GM21717 (cell line): Measurements from ENCODE around the gene CAV2.

Source experiments
- ATAC-seq: cut with Tn5 transposase; IDR thresholded peaks from one replicate; pipeline ENCODE4 v1.9.1; 2021; ENCODE audit warnings: mild to moderate bottlenecking, moderate library complexity; ENCODE audit not compliant: unreplicated experiment

The CAV2 gene

GRCh38 chr7:116494472-116494871 is 5.1 kb upstream of the CAV2 start:
- no peak for ATAC-seq

- ATAC-seq: no peak
These were observed 3.8 kb upstream of the CAV2 start for GRCh38 chr7:116495736-116496135.

GRCh38 chr7:116496653-116497052 is 2.9 kb upstream of the CAV2 start:
- no peak for ATAC-seq

DNA sequence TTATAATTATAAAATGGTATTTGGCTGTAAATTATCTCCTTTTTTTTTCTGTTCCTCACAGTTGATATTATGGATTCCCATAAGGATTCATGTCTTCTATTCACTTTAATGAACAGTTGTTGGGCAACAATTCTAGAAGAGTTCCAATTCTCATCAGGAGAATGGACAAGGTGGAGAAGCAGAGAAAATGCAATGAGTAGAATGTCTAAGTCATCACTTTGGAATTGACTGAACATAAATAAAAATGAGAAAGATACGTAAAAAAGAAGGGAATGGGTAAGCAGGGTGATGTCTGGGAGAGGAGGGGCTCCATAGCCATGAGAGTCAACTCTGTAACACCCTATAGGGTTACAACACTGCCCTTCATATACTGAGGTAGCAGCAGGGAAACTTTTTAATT is 1.8 kb upstream of the CAV2 start:
- ATAC-seq: no peak

- ATAC-seq: peak; percentile 63
These were observed 728 bp downstream of the CAV2 start for GRCh38 chr7:116500078-116500853.

DNA sequence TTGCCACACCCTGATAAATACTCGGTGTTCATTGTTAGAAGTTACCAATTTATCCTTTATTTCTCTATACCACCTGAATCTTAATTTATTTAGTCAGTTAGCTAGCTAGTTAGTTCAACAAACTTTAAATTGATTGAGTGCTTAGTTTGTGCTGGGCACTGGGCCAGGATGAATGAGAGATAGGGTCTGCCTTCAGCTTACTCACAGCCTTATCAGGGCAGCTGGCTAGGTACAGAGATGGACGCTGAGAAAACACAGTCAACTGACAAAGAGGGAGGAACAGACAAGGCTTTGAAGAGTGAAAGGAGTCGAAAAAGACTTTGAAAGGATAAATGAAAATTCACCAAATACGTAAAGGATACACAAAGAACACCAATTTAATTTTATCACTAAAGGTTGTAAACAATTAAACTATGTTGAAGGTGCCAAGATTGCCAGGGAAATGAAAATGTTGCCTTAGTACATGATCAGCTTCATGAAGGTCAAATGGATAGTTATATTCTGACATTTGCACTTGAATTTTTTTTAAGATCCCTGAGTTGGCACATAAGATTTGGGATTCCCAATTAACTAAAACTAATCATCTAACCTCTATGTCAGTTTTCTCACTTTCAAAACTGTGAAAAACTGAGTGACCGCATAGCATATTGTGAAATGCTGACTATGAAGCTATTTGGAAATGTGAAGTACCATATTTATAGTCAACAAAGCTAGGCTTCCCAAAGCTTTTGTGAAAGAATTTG is 2.1 kb downstream of the CAV2 start:
- no peak for ATAC-seq

- no peak for ATAC-seq
These were observed 2.9 kb downstream of the CAV2 start for GRCh38 chr7:116502201-116503096.

DNA sequence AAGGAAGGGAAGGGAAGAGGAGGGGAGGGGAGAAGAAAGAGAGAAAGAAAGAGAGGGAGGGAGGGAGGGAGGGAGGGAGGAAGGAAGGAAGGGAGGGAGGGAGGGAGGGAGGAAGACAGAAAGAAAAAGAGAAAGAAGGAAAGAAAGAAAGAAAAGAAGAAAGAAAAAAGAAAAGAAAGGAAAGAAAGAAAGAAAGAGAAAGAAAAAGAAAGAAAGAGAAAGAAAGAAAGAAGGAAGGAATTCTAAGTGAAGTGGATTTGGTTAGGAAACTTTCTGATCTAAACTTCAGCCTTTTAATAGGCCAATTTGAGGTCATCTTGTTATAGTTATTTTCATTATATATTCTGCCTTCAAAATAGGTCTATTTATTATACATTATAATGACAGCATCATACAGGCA is 4.3 kb downstream of the CAV2 start:
- ATAC-seq: no peak

- ATAC-seq: no peak
These were observed 5.7 kb downstream of the CAV2 start for GRCh38 chr7:116505278-116505677.

DNA sequence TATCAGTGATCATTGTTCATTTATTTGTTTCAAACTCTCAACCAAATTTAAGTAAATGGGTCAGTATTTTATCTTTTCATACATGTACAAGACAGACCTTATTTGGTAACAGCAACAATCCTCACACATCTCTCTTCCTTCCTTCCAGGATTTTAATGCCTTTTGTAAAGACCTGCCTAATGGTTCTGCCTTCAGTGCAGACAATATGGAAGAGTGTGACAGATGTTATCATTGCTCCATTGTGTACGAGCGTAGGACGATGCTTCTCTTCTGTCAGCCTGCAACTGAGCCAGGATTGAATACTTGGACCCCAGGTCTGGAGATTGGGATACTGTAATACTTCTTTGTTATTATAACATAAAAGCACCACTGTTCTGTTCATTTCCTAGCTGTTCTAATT is 6.3 kb downstream of the CAV2 start:
- no peak for ATAC-seq

DNA sequence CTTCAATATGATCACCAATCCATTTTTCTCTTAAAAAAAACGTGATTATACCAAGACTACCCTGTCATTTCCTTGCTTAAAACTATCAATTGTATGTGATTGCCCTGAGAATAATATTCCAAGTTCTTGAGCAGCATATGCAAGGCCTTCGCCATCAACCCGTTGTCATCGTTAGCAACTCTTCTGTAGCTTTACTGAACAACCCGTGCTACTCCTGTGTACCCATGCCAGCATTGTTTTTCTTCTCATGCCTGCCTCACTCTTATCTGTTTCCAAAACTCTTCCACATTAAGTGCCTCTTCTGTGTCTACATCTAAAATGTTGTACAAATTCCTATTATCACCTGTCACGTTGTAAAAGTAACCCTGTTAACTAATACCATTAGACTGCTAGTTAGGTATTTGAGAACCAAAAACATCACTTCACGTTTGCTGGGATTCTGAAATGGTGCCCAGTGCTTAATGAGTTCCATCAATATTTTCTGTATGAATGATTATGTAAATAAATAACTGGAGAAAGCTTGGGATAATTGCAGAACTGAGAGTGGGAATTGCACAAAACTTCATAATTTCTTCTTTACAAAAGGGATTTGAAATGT is 10.5 kb downstream of the CAV2 start:
- ATAC-seq: no peak

DNA sequence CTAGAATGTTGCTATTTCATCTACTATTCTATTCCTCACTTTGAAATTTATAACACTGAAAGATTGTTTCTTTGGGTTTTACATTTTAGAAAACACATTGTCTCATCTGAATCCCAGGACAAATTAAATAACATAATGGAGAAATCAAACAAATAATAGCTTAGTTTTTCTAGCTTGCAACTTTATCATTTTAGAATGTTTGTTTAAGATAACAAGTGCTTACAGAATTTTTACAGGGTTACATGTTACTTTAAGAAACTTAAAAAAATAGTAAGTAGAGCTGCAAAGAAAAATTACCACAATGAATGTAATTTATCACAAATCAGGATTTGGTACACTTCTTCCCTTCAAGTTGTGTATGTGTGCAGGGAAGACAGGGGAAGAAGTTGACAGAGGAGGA is 11.3 kb downstream of the CAV2 start:
- ATAC-seq: no peak

GRCh38 chr7:116511552-116512519 is 12.3 kb downstream of the CAV2 start:
- peak; percentile 99 for ATAC-seq

- ATAC-seq: no peak
These were observed 13.1 kb downstream of the CAV2 start for GRCh38 chr7:116512520-116513188.

- ATAC-seq: no peak
These were observed 16.0 kb downstream of the CAV2 start for GRCh38 chr7:116515584-116515983.

- no peak for ATAC-seq
These were observed 16.8 kb downstream of the CAV2 start for GRCh38 chr7:116516324-116516723.

DNA sequence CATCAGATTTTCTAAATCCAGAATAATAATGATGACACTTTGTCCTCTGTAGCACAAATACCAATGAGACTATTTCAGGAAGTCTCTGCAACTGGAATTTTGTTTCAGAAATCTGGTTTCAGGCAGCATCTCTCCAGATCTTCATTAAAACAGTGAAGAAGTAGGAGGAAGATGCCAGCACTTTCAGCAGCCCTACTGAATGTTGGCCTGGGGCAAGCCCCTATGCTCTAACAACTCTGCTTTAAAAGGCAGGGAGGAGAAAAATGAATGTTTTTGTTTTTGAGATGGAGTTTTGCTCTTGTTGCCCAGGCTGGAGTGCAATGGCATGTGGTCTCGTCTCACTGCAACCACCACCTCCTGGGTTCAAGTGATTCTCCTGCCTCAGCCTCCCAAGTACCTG is 18.1 kb downstream of the CAV2 start:
- no peak for ATAC-seq

DNA sequence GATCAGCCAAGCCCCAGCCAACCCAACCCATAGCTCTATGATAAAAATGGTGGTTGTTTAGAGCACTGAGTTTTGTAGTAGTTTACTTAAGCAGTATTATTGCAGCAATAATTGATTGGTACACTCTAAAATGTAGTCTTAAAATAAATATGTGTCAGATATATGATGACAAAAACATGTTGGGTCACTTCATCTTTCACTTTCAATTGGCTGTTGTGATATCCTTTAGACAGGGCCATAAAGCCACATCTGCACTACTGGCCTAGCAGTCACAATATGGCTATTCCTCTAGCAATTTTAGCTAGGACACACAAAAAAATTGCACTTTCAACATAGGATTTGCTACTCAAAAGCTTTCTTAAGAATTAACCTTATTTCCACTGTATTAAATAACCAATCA is 19.4 kb downstream of the CAV2 start:
- no peak for ATAC-seq

DNA sequence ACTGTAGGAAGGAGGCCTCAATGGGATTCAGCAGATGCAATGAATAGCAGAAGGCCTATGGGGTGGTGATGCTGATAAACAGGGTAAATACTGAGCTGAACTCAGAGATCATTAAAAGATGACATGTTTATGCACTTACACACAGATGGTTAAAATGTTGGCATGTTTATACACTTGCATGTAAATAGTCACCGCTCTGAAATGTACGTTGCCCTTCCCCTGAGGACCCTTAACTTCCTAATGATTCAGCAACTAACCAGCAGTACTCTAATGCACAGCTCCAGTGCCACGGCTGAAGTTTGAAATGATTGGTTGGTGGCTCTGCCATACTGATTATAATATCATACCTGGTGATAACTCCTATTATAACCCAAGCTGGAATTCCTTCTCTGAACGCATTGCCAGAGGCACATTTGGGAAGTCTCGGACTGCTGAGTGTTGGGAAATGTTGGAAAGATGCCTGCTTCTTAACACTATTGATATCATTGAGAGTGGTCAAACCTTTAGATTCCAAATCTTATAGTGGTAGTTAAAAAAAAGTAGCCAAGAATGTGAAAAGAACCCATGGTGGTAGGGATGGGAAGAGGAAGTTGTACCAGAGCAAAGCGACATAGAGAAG is 21.6 kb downstream of the CAV2 start:
- no peak for ATAC-seq
